Gastroesophageal sphincter (tissue), 4 donors: ENCODE results near the gene TPRA1. TPM values are rescaled to one million over a fixed set of nuclear protein-coding genes. Genes with fewer than 3 reads are reported as not detected.

Source experiments
- ATAC-seq: fragments of 150-250 bp; one replicate; pipeline ENCODE4 v1.9.1; 2016; ENCODE audit warnings: mild to moderate bottlenecking, moderate library complexity
- H3K27ac ChIP-seq, 4 donors: fragments of 200-600 bp; sonication (generic) in 3 of 4; 1 replicate in 3 of 4; 2 replicates in 1 of 4; pipeline ENCODE4 v1.5.1; 2016 to 2019
- H3K27me3 ChIP-seq: fragments of 200-600 bp; sonication (generic); one replicate; pipeline ENCODE4 v1.5.1; 2019
- H3K36me3 ChIP-seq, 2 donors: fragments of 200-600 bp; sonication (generic); one replicate each; pipeline ENCODE4 v1.5.1; 2019; ENCODE audit warnings: control low read depth in 1 of 2
- H3K4me1 ChIP-seq, 3 donors: fragments of 200-600 bp; sonication (generic); 1 replicate in 2 of 3; 2 replicates in 1 of 3; pipeline ENCODE4 v1.5.1; 2016 to 2019; ENCODE audit warnings: control low read depth in 2 of 3
- H3K4me3 ChIP-seq, 2 donors: fragments of 200-600 bp; sonication (generic); one replicate each; pipeline ENCODE4 v1.5.1; 2019; ENCODE audit warnings: mild to moderate bottlenecking in 1 of 2, moderate library complexity in 1 of 2
- H3K9me3 ChIP-seq, 3 donors: fragments of 200-600 bp; sonication (generic); one replicate each; pipeline ENCODE4 v1.5.1; 2017 to 2019; ENCODE audit warnings: control low read depth in 2 of 3
- CTCF ChIP-seq, 4 experiments: fragments of 200-600 bp in 2 of 4; fragments of 450-650 bp in 2 of 4; sonication (generic) in 1 of 4; IDR thresholded peaks; one replicate each; pipeline ENCODE4 v1.5.1; 2017 to 2019; ENCODE audit warnings: antibody characterized with exemption in 4 of 4, mild to moderate bottlenecking in 2 of 4, moderate library complexity in 2 of 4
- EP300 ChIP-seq: sonication (generic); formaldehyde crosslinking; IDR thresholded peaks from one replicate; pipeline ENCODE4 v1.6.1; 2017; ENCODE audit warnings: antibody characterized with exemption, mild to moderate bottlenecking
- POLR2A ChIP-seq, 2 donors: fragments of 450-650 bp; IDR thresholded peaks; one replicate each; pipeline ENCODE4 v1.6.1; 2017; ENCODE audit warnings: antibody characterized with exemption in 2 of 2, mild to moderate bottlenecking in 2 of 2, moderate library complexity in 1 of 2
- POLR2AphosphoS5 ChIP-seq: sonication (generic); formaldehyde crosslinking; IDR thresholded peaks from one replicate; pipeline ENCODE4 v1.6.1; 2017; ENCODE audit warnings: antibody characterized with exemption
- WGBS, 2 donors: methylation state at CpG; one replicate each; pipeline ENCODE4 v1.1.5; 2018; ENCODE audit warnings: low coverage in 1 of 2; 5-methylcytosine and 5-hydroxymethylcytosine counted together
- total RNA-seq, 4 donors: library from RNA; depleted of rRNA; stranded (reverse); fragments of >200 nt; gene quantifications; one replicate each; pipeline ENCODE4 v1.1.0, GENCODE V29; 2016

The TPRA1 gene
- total RNA-seq, 4 donors from 2014 or later, result 25.6 to 36.3 (median 33.2) TPM

GRCh38 chr3:127612966-127613365, 22.4 kb upstream of the TPRA1 start:
- Histone ChIP-seq H3K9me3 (no peaks in the 10 kb centered on the region), H3K27ac (no peak overlapping the region), H3K36me3 (peaks cover 0 to 63% of the 10 kb centered on the region in 2 donors), H3K4me1 (no peaks in the 10 kb centered on the region), H3K27me3 (no peaks in the 10 kb centered on the region), H3K4me3 (no peak overlapping the region)
- TF ChIP-seq EP300 (no peak), POLR2AphosphoS5 (no peak), CTCF (IDR thresholded peaks at IDR 0.05) (no peak), POLR2A (IDR thresholded peaks at IDR 0.05) (no peak)
- 33% methylated on average over 4 of the region's 6 CpGs; no CpG with 5 or more reads in 1 of the 2 donors for WGBS, 2 donors
- ATAC-seq, result no peak

- TF ChIP-seq POLR2AphosphoS5 (no peak), POLR2A (IDR thresholded peaks at IDR 0.05) (no peak), EP300 (no peak), CTCF (IDR thresholded peaks at IDR 0.05) (no peak)
- no peak overlapping the region for H3K27ac ChIP-seq
- 90 to 94% methylated on average over 2 to 8 of the region's 8 CpGs for WGBS, 2 donors
- no peak overlapping the region for H3K4me3 ChIP-seq
- H3K27me3 ChIP-seq, result no peaks in the 10 kb centered on the region
- peaks cover 0 to 63% of the 10 kb centered on the region in 2 donors for H3K36me3 ChIP-seq
- H3K9me3 ChIP-seq, result no peaks in the 10 kb centered on the region
- ATAC-seq, result no peak
- no peaks in the 10 kb centered on the region for H3K4me1 ChIP-seq
Observed at GRCh38 chr3:127611251-127611650, 20.7 kb upstream of the TPRA1 start.

DNA sequence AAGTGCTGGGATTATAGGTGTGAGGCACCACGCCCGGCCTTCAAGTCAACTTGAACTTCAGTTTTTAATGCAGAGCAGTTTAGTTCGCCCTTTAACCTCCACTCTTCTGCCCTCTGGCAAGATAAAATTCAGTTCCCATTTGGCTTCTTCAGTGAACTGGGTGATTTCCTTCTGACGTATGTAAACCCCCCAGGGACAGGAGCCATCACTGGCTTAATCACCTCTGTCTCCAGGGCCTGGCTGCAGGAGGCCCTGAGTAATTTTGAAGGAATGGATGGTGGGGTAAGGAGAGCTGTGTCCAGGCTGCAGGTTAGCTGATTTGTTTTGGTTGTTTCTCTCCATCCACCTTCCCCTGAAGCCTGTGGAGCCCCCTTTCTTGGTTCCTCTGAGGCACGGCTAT, 19.6 kb upstream of the TPRA1 start:
- no peak overlapping the region for H3K4me3 ChIP-seq
- no peaks in the 10 kb centered on the region for H3K9me3 ChIP-seq
- H3K27ac ChIP-seq, result no peak overlapping the region
- no peaks in the 10 kb centered on the region for H3K4me1 ChIP-seq
- 77 to 80% methylated on average over 1 to 3 of the region's 5 CpGs for WGBS, 2 donors
- H3K36me3 ChIP-seq, result peaks cover 0 to 66% of the 10 kb centered on the region in 2 donors
- no peak for ATAC-seq
- no peaks in the 10 kb centered on the region for H3K27me3 ChIP-seq
- TF ChIP-seq EP300, result no peak
- TF ChIP-seq POLR2AphosphoS5, result no peak
- no peak for TF ChIP-seq POLR2A (IDR thresholded peaks at IDR 0.05)
- no peak for TF ChIP-seq CTCF (IDR thresholded peaks at IDR 0.05)

DNA sequence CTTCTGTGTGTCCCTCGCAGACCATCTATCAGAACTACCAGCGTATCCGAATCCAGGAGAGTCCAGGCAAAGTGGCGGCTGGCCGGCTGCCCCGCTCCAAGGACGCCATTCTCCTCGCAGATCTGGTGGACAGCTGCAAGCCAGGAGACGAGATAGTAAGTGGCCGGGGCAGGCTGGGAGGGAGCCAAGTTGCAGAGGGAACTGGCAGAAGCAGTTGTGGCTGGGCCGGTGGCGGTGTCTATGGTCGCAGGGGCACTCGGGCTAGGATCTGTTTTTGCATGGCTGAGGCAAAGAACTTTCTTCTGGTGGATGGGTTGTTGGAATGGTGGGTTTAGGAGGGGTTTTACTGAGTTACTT, 17.8 kb upstream of the TPRA1 start:
- no peak overlapping the region for H3K27ac ChIP-seq
- ATAC-seq, result no peak
- H3K27me3 ChIP-seq, result no peaks in the 10 kb centered on the region
- no peaks in the 10 kb centered on the region for H3K9me3 ChIP-seq
- H3K4me1 ChIP-seq, result no peaks in the 10 kb centered on the region
- H3K36me3 ChIP-seq, result peaks cover 0 to 70% of the 10 kb centered on the region in 2 donors
- TF ChIP-seq POLR2AphosphoS5 (no peak), POLR2A (IDR thresholded peaks at IDR 0.05) (no peak), CTCF (IDR thresholded peaks at IDR 0.05) (no peak), EP300 (no peak)
- 93 to 100% methylated on average over 3 of the region's 14 CpGs for WGBS, 2 donors
- no peak overlapping the region for H3K4me3 ChIP-seq

- no peak for ATAC-seq
- TF ChIP-seq POLR2AphosphoS5 (no peak), POLR2A (IDR thresholded peaks at IDR 0.05) (no peak), CTCF (IDR thresholded peaks at IDR 0.05) (no peak)
- Histone ChIP-seq H3K4me3 (no peak overlapping the region), H3K27ac (no peak overlapping the region), H3K36me3 (peaks cover 0 to 70% of the 10 kb centered on the region in 2 donors), H3K9me3 (no peaks in the 10 kb centered on the region), H3K4me1 (no peaks in the 10 kb centered on the region), H3K27me3 (no peaks in the 10 kb centered on the region)
- 89 to 93% methylated on average over 5 of the region's 7 CpGs for WGBS, 2 donors
Observed at GRCh38 chr3:127607675-127608361, 17.3 kb upstream of the TPRA1 start.
